Measurements from ENCODE around the gene IPCEF1.
"Not testable (repeated sequence)": the region's sequence is repeated elsewhere in the genome, so short reads cannot be mapped to it uniquely, and the experiment has no call there.

Gene IPCEF1

GRCh38 chr6:154218301-154218700 lies 138.3 kb downstream of the IPCEF1 start:
- no peak for FAIRE-seq

- FAIRE-seq, result no peak
Measured at GRCh38 chr6:154213782-154214181, 142.8 kb downstream of the IPCEF1 start.

DNA sequence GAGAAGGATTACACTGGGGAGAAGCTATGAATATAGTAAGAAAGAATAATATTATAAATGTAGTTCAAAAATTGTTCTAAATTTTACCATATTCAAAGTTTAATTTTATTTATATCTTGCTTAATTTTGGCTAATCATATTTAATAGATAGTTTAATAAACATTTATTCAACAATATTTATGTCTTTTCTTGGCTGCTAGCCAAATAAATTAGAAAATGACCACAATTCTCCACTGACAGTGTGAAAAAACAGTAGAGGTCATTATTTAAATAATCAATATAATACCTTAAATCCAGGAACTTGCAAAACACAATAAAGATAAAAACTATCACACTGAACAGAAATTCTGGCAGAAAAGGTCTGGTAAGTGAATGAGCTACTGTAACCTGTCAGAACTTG lies 145.9 kb downstream of the IPCEF1 start:
- FAIRE-seq, result no peak

DNA sequence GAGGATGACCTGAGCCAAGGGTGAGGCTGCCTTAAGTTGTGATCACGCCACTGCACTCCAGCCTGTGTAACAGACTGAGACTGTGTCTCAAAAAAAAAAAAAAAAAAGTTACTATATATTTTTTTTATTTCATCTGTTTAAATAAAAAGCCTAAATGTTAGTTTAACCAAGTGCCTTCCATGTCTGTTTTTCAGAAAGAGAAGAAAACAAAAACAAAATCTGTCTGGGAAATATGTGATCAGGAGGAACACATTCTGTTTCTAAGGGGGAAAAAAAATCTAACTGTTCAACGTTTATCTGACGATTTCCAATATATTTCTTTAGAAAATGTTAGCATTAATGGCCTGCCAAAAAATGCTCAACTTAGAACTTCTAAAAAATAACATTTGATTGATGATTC lies 147.0 kb downstream of the IPCEF1 start:
- FAIRE-seq, result no peak

GRCh38 chr6:154206996-154207395 lies 149.6 kb downstream of the IPCEF1 start:
- FAIRE-seq, result no peak

- FAIRE-seq, result no peak
Measured at GRCh38 chr6:154206141-154206540, 150.5 kb downstream of the IPCEF1 start.

- FAIRE-seq, result no peak
Measured at GRCh38 chr6:154202958-154203357, 153.6 kb downstream of the IPCEF1 start.

- no peak for FAIRE-seq
Measured at GRCh38 chr6:154202339-154202738, 154.3 kb downstream of the IPCEF1 start.

- not testable (repeated sequence) for FAIRE-seq
Measured at GRCh38 chr6:154201688-154202087, 154.9 kb downstream of the IPCEF1 start.

- FAIRE-seq, result no peak
Measured at GRCh38 chr6:154197196-154197860, 159.3 kb downstream of the IPCEF1 start.

DNA sequence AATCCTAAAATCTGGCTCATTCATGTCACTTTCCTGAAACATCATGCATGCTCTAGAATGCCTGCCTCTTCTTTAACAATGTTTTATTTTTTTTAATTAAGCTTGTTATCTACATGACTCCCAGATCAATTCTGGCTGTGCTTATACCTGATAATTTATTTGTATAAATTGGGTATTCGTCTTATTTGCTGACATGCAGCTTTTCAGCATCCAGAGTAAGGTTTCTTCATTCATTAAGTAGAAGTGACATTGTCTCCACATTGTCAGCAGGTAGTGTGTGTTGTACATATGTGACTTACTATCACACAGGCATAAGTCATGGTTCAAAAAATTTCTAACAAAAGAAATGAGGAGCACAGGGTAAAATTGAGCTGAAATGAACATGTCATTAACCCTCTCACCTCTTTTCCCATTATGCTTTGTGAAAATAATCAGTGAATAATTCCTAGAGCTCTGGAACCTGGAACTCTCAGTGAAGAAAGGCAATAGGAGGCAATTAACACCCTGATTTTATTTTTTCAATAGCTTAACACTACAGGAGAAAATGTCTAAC lies 160.2 kb downstream of the IPCEF1 start:
- no peak for FAIRE-seq

DNA sequence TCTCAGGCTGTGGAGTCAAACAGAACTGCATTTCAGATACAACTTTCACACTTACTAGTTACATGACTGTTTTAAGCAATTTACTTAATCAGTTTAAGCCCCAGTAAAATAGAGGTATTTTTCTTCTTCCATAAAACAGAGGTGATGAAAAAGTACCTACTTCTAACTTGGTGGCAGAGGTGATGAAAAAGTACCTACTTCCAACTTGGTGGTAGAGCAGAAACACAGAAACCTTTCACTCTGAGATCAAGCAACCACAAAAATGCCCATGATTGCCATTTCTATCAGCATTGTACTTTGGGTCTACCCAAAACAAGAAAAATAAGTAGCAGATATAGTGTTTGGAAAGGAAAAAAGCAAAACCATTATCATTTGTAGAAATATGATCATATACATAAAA lies 168.9 kb downstream of the IPCEF1 start:
- no peak for FAIRE-seq

DNA sequence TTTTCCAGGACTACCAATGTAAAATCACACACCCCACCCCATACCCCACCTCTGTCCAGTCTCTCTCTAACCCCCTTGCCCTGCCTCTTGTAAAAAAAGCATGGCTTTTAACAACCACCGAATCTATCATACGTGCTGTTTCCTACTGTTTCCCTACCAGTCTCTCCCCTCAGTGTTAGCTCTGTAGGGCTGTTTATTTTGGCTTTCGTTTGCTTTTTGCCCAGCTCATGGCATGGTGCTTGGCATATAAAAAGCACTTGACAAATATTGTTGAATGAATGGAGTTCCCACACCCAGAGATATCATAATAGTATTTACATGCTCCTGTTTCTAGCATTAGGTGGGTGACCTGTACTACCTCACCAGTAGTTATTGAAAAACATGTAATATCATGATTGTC lies 169.4 kb downstream of the IPCEF1 start:
- no peak for FAIRE-seq

DNA sequence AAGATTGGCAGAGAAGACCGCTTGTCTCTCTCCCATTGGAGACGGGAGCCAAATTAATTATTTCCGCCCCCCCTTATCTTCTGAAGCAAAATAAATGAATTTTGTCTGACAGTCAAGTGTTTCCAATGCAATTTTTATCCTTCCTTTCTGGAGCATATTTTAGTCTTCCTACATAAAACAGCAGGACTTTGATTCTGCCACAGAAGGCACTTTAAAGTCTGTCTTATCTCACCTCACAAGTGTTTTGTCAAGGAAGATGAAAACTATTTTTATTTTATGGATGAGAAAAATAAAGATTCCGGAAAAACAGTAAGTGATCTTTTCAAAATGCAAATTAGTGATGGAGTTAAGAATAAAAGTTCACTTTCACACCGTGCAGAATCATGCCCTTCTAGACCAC lies 177.2 kb downstream of the IPCEF1 start:
- no peak for FAIRE-seq

DNA sequence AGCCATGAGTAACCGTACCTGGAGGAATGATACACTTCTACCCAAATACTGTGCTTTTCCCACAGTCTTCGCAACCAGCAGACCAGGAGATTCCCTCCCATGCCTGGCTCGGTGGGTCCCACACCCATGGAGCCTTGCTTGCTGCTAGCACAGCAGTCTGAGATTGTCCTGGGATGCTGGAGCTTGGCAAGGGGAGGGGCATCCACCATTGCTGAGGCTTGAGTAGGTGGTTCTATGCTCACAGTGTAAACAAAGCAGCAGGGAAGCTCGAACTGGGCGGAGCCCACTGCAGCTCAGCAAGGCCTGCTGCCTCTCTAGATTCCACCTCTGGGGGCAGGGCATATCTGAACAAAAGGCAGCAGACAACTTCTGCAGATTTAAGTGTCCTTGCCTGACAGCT lies 184.2 kb downstream of the IPCEF1 start:
- FAIRE-seq, result not testable (repeated sequence)

DNA sequence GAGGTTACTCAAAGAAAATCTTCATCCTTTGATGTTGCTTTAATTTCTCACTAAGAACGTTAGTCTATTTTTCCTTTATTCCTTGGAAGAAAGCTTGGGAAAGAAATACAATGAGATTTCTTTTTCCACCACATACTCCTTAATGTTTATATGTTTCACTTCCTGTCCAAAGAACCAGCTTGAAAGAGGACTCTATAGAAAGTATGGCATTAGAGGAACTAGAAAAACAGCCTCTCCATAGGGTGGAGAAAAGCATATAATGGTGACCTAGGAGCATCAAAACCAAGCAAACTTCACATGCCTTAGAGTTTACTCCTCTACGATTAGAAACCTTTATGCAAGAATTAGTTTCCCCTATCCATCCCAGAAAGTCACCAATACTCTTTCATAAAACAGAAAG lies 186.5 kb downstream of the IPCEF1 start:
- no peak for FAIRE-seq

DNA sequence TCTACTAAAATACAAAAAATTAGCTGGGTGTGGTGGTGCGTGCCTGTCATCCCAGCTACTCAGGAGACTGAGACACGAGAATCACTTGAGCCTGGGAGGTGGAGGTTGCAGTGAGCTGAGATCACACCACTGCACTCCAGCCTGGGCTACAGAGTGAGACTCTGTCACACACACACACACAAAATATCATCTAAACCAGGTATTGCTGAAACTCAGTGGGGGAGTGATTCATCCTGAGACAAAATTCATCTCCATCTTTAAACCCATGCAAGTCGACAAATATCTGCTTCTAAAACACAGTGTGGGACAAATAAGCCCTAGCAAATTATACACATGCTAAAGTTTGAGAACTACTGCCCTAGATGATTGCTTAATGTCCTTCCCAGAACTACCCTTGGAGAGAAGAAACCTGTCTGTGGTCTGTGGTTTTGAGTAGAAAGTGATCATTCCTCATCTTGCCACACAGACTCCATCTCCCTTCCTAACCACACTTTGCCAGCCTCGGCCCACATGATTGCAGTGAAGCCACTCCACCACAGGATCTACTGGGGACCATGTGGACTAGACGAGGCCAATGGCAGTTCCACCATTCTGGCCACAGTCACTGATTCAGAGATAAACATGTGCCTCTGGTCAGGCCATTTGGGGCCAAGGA lies 187.3 kb downstream of the IPCEF1 start:
- FAIRE-seq, result no peak

- no peak for FAIRE-seq
Measured at GRCh38 chr6:154167126-154167525, 189.5 kb downstream of the IPCEF1 start.

DNA sequence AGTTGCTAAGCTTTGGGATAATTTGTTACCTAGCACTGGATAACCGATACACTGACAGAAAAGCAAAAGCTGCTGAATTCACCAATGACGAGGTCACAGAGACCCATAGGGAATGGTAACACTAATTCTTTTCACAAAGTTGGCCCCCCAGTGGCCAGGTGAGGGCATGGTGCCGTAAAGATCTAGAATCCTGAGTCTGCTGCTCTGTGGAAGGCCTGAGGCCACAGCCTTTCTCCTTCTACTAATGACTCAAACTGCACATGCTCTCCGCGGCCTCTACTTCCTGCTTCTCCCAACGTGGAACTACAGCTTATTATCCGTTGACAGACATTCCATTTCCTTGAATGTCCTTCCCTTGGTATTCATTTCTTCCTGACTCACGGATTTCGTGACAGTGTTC lies 190.5 kb downstream of the IPCEF1 start:
- no peak for FAIRE-seq

DNA sequence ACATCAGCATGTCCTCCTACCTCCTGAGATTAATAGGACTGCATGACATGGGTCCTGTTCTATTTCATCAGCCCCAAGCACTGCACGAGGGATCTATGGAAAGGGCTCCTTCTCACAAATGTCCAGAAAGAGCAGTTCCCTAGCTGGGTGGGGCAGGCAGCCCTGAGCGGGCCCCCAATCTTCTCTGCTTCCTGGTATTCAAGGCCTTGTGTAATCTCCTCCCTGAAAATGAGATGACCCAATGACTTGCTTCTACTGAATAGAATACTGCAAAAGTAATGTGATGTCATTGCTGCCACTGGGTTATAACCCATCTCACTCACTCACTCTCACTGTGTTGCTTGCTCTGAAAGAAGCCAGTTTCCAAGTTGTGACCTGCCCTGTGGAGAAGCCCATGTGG lies 191.1 kb downstream of the IPCEF1 start:
- no peak for FAIRE-seq

DNA sequence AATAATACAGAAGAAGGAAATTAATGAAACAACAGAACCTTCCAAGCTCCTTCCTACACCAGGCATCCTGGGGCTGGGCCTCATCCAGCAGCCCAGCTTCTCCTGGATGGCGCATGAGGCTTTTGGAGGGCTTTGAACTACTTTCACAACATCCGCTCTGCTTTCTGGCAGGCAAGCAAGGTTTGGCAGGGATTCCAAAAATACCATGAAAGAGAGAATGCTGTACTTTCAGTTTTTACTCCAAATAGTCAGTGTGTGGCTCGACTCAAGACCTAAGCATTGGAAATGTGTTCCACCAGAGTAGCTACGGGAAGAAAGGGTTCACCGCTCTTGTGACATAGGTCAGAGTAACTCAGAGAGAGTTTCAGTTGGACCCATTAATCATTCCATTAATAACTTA lies 192.2 kb downstream of the IPCEF1 start:
- no peak for FAIRE-seq

GRCh38 chr6:154161689-154162088 lies 194.9 kb downstream of the IPCEF1 start:
- no peak for FAIRE-seq

- FAIRE-seq, result no peak
Measured at GRCh38 chr6:154159126-154159525, 197.5 kb downstream of the IPCEF1 start.

- no peak for FAIRE-seq
Measured at GRCh38 chr6:154157706-154158105, 198.9 kb downstream of the IPCEF1 start.

DNA sequence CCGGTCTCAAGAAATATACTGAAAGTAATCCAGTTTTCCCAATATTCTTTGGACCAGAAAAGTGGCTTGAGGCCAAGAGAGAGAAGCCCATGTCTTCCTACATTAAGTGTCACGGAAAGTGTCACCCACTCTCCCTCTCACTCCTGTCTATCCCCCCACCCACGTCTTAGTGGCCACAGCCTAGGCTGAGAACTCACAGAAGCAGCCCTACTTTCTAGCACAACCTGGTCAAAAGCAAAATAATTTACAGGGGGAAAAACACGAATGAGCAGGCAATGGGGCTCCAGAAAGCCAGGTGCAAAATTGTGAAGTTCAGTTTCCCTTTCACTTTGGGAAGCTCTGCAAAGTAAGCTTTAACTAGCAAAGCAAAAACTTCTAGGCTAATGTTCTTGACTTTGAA lies 199.5 kb downstream of the IPCEF1 start:
- no peak for FAIRE-seq

Data from TTC549 (cell line).